ENCODE data around the gene MOG. TPM values are rescaled to one million over a fixed set of nuclear protein-coding genes. Genes with fewer than 3 reads are reported as not detected.

Gene MOG
- polyA plus RNA-seq, 1 of the 3 experiments (the other 2 are of a cell fraction): not detected

DNA sequence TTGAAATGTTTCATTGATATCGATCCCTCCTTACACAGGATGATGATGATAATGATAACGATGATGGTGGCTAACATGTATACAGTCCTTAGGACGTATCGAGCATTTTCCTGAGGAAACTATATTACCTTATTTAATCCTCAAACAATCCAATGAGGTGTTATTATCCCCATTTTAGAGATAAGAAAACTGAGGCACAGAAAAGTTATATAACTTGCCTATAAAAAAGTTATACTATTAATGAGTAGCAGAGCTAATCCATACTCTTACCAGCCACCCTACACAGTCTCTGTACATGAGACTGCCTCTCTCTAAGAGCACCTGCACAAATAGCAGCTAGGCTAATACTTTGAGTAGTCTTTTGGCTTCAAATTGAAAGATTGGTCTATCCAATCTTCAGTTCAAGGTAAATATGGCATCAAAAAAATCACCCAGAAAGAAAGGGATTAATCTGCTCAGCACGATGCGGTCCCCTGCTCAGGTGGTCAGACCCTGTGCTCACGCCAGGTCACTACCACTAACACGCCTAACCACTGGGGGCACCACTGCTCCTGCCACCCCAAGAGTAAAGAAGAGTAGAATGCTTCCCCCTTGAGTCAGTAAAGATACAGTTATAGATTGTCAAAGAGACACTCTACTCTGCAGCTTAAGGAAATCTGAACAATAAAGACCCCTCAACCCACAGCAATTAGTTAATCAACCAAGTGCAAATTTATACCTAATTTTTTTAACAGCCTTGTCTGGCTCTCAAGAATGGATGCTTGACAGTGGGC, 38.9 kb upstream of the MOG start:
- no peaks in the 10 kb centered on the region for H3F3A ChIP-seq (replicated peaks; ENCODE audit: insufficient read depth)
- H3K4me2 ChIP-seq: no peak overlapping the region
- no peaks in the 10 kb centered on the region for H3K9me3 ChIP-seq
- ChIA-PET POLR2A (no interaction called here), CTCF (interaction anchor here (0.7 to 2.0 kb wide), 3 partner anchors 10 to 806 kb away, joined by 3 to 12 read pairs (median 3); no protein-coding TSS in a partner anchor)
- no peaks in the 10 kb centered on the region for H4K20me1 ChIP-seq (ENCODE audit: insufficient read depth)
- no peaks in the 10 kb centered on the region for H3K9me2 ChIP-seq
- DNase-seq: peak; percentile 34
- no peaks in the 10 kb centered on the region for H3K79me2 ChIP-seq (ENCODE audit: insufficient read depth)
- no peak overlapping the region for H3K4me3 ChIP-seq (ENCODE audit: low read depth in 2 of 2, low read length in 1 of 2)
- H2AFZ ChIP-seq (ENCODE audit: low read depth): no peak overlapping the region
- TF ChIP-seq FOXJ3 (CRISPR knock-in tag; IDR thresholded peaks at IDR 0.05) (no peak), TCF12 (IDR thresholded peaks at IDR 0.05) (no peak), JUND (IDR thresholded peaks at IDR 0.05) (no peak), FOXM1 (IDR thresholded peaks at IDR 0.05; ENCODE audit: low read depth) (no peak)
- TF ChIP-seq, protein P1, sequence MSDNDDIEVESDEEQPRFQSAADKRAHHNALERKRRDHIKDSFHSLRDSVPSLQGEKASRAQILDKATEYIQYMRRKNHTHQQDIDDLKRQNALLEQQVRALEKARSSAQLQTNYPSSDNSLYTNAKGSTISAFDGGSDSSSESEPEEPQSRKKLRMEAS (IDR thresholded peaks at IDR 0.05; ENCODE audit: low read depth): no peak
- no peak overlapping the region for H3K9ac ChIP-seq
- no peak overlapping the region for H3K27ac ChIP-seq (ENCODE audit: low read depth in 2 of 2, low read length in 1 of 2)
- peaks cover 27 to 67% of the 10 kb centered on the region in 2 experiments for H3K36me3 ChIP-seq (replicated peaks in 1 of 2; ENCODE audit: control insufficient read depth in 1 of 2, insufficient read depth in 2 of 2, low read length in 1 of 2)
- H3K4me1 ChIP-seq (ENCODE audit: control insufficient read depth in 1 of 2, insufficient read depth in 2 of 2, low read depth in 1 of 2, low read length in 1 of 2): no peaks in the 10 kb centered on the region
- no peaks in the 10 kb centered on the region for H3K27me3 ChIP-seq (ENCODE audit: insufficient read depth)
- 93% methylated on average over 8 of the region's 8 CpGs for WGBS (ENCODE audit: low lambda C conversion rate)

DNA sequence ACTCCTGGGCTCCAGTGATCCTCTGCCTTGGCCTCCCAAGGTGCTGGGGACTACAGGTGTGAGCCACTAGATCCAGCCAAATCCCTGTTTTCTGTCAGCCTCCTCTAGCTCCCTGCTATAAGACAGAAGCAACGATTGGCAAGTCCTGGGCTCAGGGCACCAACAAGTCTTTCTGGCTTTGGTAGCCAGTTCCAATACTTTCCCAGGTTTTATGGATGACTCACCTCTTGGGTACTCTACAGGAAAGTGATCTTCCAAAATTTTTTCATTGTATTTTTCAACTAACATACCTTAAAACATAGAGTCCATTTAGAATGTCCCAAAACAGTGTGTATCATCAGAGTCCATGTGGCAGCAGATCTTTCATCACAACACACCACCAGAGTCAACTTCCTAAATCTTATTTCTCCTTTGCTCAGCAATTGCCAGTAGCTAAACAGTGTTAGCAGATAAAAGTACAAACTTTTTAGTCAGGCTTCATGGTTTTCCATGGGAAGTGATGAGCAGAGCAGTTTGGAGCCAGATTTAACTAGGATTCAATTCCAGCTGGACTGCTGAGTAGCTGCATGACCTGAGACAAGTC, 37.2 kb upstream of the MOG start:
- POLR2A ChIA-PET: interaction anchor here (1.2 to 1.3 kb wide), 2 partner anchors 13 kb away, joined by 3 read pairs; partner anchors contain the start of gene GABBR1
- WGBS (ENCODE audit: low lambda C conversion rate): 71% methylated on average over 1 of the region's 1 CpG
- H3K79me2 ChIP-seq (ENCODE audit: insufficient read depth): no peaks in the 10 kb centered on the region
- no peaks in the 10 kb centered on the region for H3F3A ChIP-seq (replicated peaks; ENCODE audit: insufficient read depth)
- no peak for DNase-seq
- H2AFZ ChIP-seq (ENCODE audit: low read depth): no peak overlapping the region
- H3K36me3 ChIP-seq (replicated peaks in 1 of 2; ENCODE audit: control insufficient read depth in 1 of 2, insufficient read depth in 2 of 2, low read length in 1 of 2): peaks cover 16 to 63% of the 10 kb centered on the region in 2 experiments
- no peaks in the 10 kb centered on the region for H4K20me1 ChIP-seq (ENCODE audit: insufficient read depth)
- CTCF ChIA-PET: interaction anchor here (0.7 kb wide), 2 partner anchors 9 to 34 kb away, joined by 3 to 4 read pairs; no protein-coding TSS in a partner anchor
- no peak overlapping the region for H3K4me2 ChIP-seq
- no peak overlapping the region for H3K4me3 ChIP-seq (ENCODE audit: low read depth in 2 of 2, low read length in 1 of 2)
- no peaks in the 10 kb centered on the region for H3K9me2 ChIP-seq
- H3K9ac ChIP-seq: no peak overlapping the region
- no peak overlapping the region for H3K27ac ChIP-seq (ENCODE audit: low read depth in 2 of 2, low read length in 1 of 2)
- no peaks in the 10 kb centered on the region for H3K27me3 ChIP-seq (ENCODE audit: insufficient read depth)
- no peaks in the 10 kb centered on the region for H3K9me3 ChIP-seq
- no peaks in the 10 kb centered on the region for H3K4me1 ChIP-seq (ENCODE audit: control insufficient read depth in 1 of 2, insufficient read depth in 2 of 2, low read depth in 1 of 2, low read length in 1 of 2)
- TF ChIP-seq YY1 (IDR thresholded peaks at IDR 0.05; ENCODE audit: low read depth) (no peak), TAF1 (IDR thresholded peaks at IDR 0.05; ENCODE audit: borderline replicate concordance, low read depth, low read length) (no peak), FOXJ3 (CRISPR knock-in tag; IDR thresholded peaks at IDR 0.05) (no peak), USF2 (IDR thresholded peaks at IDR 0.05; ENCODE audit: borderline replicate concordance, low read depth, low read length) (no peak), RCOR1 (IDR thresholded peaks at IDR 0.05; ENCODE audit: low read length) (no peak), TEAD4 (IDR thresholded peaks at IDR 0.05; ENCODE audit: borderline replicate concordance, insufficient read depth) (no peak), ELF1 (IDR thresholded peaks at IDR 0.05) (no peak), TCF12 (IDR thresholded peaks at IDR 0.05) (no peak), RAD21 (IDR thresholded peaks at IDR 0.05; ENCODE audit: low read length) (no peak)
- TF ChIP-seq, protein P2, sequence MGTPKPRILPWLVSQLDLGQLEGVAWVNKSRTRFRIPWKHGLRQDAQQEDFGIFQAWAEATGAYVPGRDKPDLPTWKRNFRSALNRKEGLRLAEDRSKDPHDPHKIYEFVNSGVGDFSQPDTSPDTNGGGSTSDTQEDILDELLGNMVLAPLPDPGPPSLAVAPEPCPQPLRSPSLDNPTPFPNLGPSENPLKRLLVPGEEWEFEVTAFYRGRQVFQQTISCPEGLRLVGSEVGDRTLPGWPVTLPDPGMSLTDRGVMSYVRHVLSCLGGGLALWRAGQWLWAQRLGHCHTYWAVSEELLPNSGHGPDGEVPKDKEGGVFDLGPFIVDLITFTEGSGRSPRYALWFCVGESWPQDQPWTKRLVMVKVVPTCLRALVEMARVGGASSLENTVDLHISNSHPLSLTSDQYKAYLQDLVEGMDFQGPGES (IDR thresholded peaks at IDR 0.05; ENCODE audit: low read depth, low read length): no peak

Data from SK-N-SH (cell line).